Upper lobe of right lung (tissue), 1 donor: Measurements from ENCODE around the gene GRIK2. TPM values are rescaled to one million over a fixed set of nuclear protein-coding genes. Genes with fewer than 3 reads are reported as not detected.

Source experiments
- ATAC-seq: fragments of 200-7000 bp; cut with Tn5 transposase; one replicate; pipeline ENCODE4 v1.9.1; 2020; ENCODE audit warnings: mild to moderate bottlenecking, moderate library complexity
- DNase-seq: peaks from one replicate; pipeline ENCODE4 v3.0.0-alpha.2; 2020
- H3K27ac ChIP-seq: fragments of 200-600 bp; one replicate; pipeline ENCODE4 v1.8.0; 2022
- H3K27me3 ChIP-seq: fragments of 200-600 bp; one replicate; pipeline ENCODE4 v1.8.0; 2022; ENCODE audit warnings: mild to moderate bottlenecking
- H3K36me3 ChIP-seq: fragments of 200-600 bp; one replicate; pipeline ENCODE4 v1.8.0; 2022
- H3K4me1 ChIP-seq: fragments of 200-600 bp; one replicate; pipeline ENCODE4 v1.8.0; 2022
- H3K4me3 ChIP-seq: fragments of 200-600 bp; one replicate; pipeline ENCODE4 v1.8.0; 2022; ENCODE audit warnings: mild to moderate bottlenecking
- H3K9me3 ChIP-seq: fragments of 200-600 bp; one replicate; pipeline ENCODE4 v1.8.0; 2022
- intact Hi-C: fragments of 100-400 bp; cut with DNase I; formaldehyde crosslinking; loops from one replicate; pipeline ENCODE4 v1.11.0; 2022
- total RNA-seq: library from RNA; stranded (reverse); fragmentation: NEBNext Ultra II Directional; extraction: Animal tissue kit (Norgen Biotek cat#: 25700); gene quantifications from one replicate; pipeline ENCODE4 v1.2.1, GENCODE V29; 2021
- TF ChIP-seq, protein P1 (sequence below): fragments of 200-600 bp; IDR thresholded peaks from one replicate; pipeline ENCODE4 v1.8.0; 2022; ENCODE audit warnings: antibody characterized with exemption
- donor health status: DM: no; HTN: yes; CAD: no; lungs with severe emphysema.

GRIK2 gene
- total RNA-seq, 1 donor from 2014 or later: 0.38 TPM

DNA sequence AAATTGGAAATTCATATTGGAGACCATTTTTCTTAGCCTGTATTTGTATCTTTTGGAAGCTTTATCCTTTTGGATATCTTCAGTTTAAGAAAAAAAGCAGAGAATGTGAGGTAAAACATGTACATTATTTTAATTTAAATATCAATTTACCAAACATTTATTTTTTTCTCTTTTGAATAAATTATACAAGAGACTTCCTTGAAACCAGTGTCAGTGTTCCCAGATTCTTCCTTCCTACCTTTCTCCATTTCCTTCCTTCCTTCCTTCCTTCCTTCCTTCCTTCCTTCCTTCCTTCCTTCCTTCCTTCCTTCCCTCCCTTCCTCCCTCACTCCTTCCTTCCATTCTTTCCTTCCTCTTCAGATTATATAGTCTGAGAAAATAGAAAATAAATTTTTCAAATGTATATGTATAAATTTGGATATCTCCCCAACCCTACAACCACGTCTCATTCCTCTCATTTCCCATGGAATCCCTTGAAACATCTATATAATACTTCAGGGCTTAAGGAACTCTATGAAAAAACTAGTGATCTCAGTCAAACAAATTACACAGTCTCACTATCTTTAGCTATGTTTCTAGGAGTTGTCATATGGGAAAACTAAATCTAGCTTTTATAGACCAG lies 528.4 kb downstream of the GRIK2 start:
- H3K4me3 ChIP-seq: no peak overlapping the region
- H3K27me3 ChIP-seq: no peaks in the 10 kb centered on the region
- no peak for ATAC-seq
- H3K36me3 ChIP-seq: no peaks in the 10 kb centered on the region
- no peak overlapping the region for H3K27ac ChIP-seq
- no peaks in the 10 kb centered on the region for H3K9me3 ChIP-seq
- TF ChIP-seq, protein P1, sequence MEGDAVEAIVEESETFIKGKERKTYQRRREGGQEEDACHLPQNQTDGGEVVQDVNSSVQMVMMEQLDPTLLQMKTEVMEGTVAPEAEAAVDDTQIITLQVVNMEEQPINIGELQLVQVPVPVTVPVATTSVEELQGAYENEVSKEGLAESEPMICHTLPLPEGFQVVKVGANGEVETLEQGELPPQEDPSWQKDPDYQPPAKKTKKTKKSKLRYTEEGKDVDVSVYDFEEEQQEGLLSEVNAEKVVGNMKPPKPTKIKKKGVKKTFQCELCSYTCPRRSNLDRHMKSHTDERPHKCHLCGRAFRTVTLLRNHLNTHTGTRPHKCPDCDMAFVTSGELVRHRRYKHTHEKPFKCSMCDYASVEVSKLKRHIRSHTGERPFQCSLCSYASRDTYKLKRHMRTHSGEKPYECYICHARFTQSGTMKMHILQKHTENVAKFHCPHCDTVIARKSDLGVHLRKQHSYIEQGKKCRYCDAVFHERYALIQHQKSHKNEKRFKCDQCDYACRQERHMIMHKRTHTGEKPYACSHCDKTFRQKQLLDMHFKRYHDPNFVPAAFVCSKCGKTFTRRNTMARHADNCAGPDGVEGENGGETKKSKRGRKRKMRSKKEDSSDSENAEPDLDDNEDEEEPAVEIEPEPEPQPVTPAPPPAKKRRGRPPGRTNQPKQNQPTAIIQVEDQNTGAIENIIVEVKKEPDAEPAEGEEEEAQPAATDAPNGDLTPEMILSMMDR: no peak
- H3K4me1 ChIP-seq: no peaks in the 10 kb centered on the region
- no peak for DNase-seq
- intact Hi-C loops: no loop called here

DNA sequence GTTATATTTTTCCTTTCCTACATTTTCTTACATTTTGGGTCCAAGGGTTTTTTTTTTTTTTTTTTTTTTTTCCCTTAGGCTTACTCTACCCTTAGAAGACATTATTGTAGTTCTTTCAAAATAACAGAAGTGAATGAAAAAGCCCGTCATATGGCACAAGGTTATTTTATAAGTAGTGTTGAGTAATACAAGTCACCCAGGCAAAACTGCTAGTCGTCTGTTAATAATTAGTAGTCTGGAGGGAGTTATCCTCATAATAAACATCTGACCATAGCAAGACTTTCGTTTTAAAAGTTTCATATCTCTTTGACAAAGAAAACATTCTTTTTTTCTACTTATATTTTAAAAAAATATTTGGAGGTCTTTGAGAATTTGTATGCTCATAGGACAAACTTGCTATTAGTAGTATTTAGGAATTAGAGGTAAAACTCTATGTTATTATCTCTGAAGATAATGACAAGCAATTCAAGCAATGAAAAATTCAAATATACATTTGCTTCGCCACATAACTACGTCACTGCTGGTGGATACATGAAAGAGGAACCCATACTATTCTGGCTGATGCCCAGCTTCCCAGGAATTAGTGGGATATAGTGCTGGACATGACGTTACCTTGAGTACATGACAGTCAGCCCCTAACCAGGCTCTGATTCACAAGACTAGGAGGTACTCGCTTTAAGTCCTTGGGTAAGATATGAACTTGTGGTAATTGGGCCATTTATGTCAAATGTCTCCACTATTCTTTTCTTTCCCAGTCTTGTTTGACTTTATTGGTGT lies 532.8 kb downstream of the GRIK2 start:
- no peak for ATAC-seq
- Histone ChIP-seq H3K36me3 (no peaks in the 10 kb centered on the region), H3K4me1 (no peaks in the 10 kb centered on the region), H3K4me3 (no peak overlapping the region), H3K27ac (no peak overlapping the region), H3K27me3 (no peaks in the 10 kb centered on the region), H3K9me3 (no peaks in the 10 kb centered on the region)
- intact Hi-C loops: no loop called here
- TF ChIP-seq, protein P1: no peak
- DNase-seq: no peak

DNA sequence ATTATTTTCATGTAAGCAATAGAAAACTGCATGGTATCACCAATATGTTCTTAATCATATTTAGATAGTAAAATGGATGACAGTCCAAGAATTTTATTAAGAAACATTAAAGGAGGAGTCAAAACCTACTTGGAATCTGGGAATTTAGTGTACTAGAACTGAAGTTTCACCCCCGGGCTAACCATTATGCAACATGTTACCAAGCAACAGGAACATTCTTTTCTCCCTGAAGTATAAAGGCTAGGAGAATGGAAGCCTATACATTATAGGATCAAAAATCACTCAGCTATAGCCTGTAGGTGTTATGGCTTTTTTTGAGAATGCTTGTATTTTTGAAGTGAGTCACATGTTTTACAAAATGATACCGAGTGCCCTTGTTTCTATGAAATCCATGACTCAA lies 538.3 kb downstream of the GRIK2 start:
- Histone ChIP-seq H3K4me3 (no peak overlapping the region), H3K27ac (no peak overlapping the region), H3K9me3 (no peaks in the 10 kb centered on the region), H3K4me1 (no peaks in the 10 kb centered on the region), H3K27me3 (no peaks in the 10 kb centered on the region), H3K36me3 (no peaks in the 10 kb centered on the region)
- DNase-seq (no peak), ATAC-seq (no peak)
- intact Hi-C loops: no loop called here
- TF ChIP-seq, protein P1: no peak

DNA sequence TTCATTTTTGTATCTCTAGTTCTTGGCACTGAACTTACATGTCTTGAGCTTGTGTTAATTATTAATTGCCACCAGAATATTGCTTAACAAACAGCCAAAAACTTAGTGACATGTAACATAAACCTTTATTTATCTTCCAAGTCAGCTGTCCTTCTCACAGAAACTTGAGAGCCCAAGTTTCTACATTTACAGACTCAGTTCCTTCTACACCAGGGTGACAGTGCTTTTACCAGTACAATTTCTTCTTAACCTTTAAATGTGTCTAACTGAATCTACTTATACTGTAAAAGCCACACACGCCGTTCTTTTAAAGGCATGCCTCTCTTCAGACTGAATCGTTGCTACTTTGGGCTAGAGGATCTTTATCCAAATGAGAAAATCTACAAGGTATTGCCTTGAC lies 539.2 kb downstream of the GRIK2 start:
- intact Hi-C loops: no loop called here
- no peak overlapping the region for H3K4me3 ChIP-seq
- TF ChIP-seq, protein P1: no peak
- DNase-seq: no peak
- no peaks in the 10 kb centered on the region for H3K27me3 ChIP-seq
- no peaks in the 10 kb centered on the region for H3K9me3 ChIP-seq
- no peak for ATAC-seq
- no peak overlapping the region for H3K27ac ChIP-seq
- no peaks in the 10 kb centered on the region for H3K36me3 ChIP-seq
- H3K4me1 ChIP-seq: no peaks in the 10 kb centered on the region

DNA sequence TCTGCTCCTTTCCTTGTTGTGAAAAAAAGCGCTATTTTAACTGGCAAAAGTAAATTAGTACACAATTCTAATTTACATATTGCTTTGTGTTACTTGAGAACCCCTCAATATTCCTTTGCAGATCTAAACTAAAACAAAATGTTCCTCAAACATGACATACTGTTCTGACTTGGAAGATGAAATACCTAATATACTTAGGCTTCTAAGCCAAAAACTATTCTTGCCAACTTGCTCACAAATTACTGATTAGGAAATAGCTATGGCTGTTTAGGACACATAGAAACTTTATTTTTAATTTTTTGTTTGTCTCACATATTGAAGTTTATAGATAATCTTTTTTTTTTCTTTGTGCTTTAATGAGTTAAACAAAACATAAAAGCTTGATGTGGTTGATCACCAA lies 542.2 kb downstream of the GRIK2 start:
- H3K4me3 ChIP-seq: no peak overlapping the region
- DNase-seq: no peak
- no peak overlapping the region for H3K27ac ChIP-seq
- no peak for ATAC-seq
- H3K9me3 ChIP-seq: no peaks in the 10 kb centered on the region
- H3K27me3 ChIP-seq: no peaks in the 10 kb centered on the region
- no peaks in the 10 kb centered on the region for H3K4me1 ChIP-seq
- TF ChIP-seq, protein P1: no peak
- H3K36me3 ChIP-seq: no peaks in the 10 kb centered on the region
- intact Hi-C loops: no loop called here
